ENCODE results near the gene CISTR.

The CISTR gene

GRCh38 chr12:53713516-53713915, 38.3 kb downstream of the CISTR start:
- no peak for DNase-seq

- no peak for DNase-seq
These were observed 39.6 kb downstream of the CISTR start for GRCh38 chr12:53712059-53712643.

- DNase-seq = no peak
These were observed 41.7 kb downstream of the CISTR start for GRCh38 chr12:53710091-53710490.

- no peak for DNase-seq
These were observed 42.1 kb downstream of the CISTR start for GRCh38 chr12:53709671-53710070.

- no peak for DNase-seq
These were observed 45.7 kb downstream of the CISTR start for GRCh38 chr12:53706080-53706479.

GRCh38 chr12:53703756-53704155, 48.0 kb downstream of the CISTR start:
- DNase-seq = no peak

GRCh38 chr12:53701518-53702264, 50.1 kb downstream of the CISTR start:
- peak; percentile 41 for DNase-seq

GRCh38 chr12:53700567-53700966, 51.2 kb downstream of the CISTR start:
- DNase-seq = no peak

GRCh38 chr12:53699678-53700025, 52.1 kb downstream of the CISTR start:
- no peak for DNase-seq

- no peak for DNase-seq
These were observed 52.7 kb downstream of the CISTR start for GRCh38 chr12:53698948-53699677.

GRCh38 chr12:53696655-53697331, 55.0 kb downstream of the CISTR start:
- DNase-seq = no peak

Data from COR-L47 (cell line).